HepG2 (cell line): ENCODE measurements around the gene SNX22. TPM values are rescaled to one million over a fixed set of nuclear protein-coding genes. Genes with fewer than 3 reads are reported as not detected.
A peak's percentile ranks its signal among the peaks of the same experiment; 100 is the strongest.

Experiments used
- BCL6 ChIP-seq: IDR thresholded peaks from 2 replicates; pipeline ENCODE4 v1.6.1; 2016; ENCODE audit warnings: missing genetic modification reagents, missing compliant biosample characterization
- EED ChIP-seq: sonication (generic); formaldehyde crosslinking; IDR thresholded peaks from 2 replicates; pipeline ENCODE4 v1.5.0; 2020; ENCODE audit warnings: mild to moderate bottlenecking, missing genetic modification reagents
- KAT8 ChIP-seq: IDR thresholded peaks from 2 replicates; pipeline ENCODE4 v1.6.1; 2016; ENCODE audit warnings: missing genetic modification reagents, missing compliant biosample characterization
- KLF11 ChIP-seq: IDR thresholded peaks from 2 replicates; pipeline ENCODE4 v1.6.1; 2016; ENCODE audit warnings: missing compliant biosample characterization
- PAF1 ChIP-seq: IDR thresholded peaks from 2 replicates; pipeline ENCODE4 v1.6.1; 2016; ENCODE audit warnings: missing genetic modification reagents, missing compliant biosample characterization
- SSRP1 ChIP-seq: IDR thresholded peaks from 2 replicates; pipeline ENCODE4 v1.6.1; 2016; ENCODE audit warnings: control low read depth
- ZNF101 ChIP-seq: sonication (generic); formaldehyde crosslinking; IDR thresholded peaks from 2 replicates; pipeline ENCODE4 v1.4.0; 2020; ENCODE audit warnings: mild to moderate bottlenecking, low read depth, missing genetic modification reagents, borderline replicate concordance
- ZNF232 ChIP-seq: sonication (generic); formaldehyde crosslinking; IDR thresholded peaks from 2 replicates; pipeline ENCODE4 v1.4.0; 2020; ENCODE audit warnings: missing genetic modification reagents, borderline replicate concordance
- ZNF256 ChIP-seq: sonication (generic); formaldehyde crosslinking; conservative IDR thresholded peaks from 2 replicates; pipeline ENCODE4 v1.4.0; 2020; ENCODE audit warnings: missing genetic modification reagents
- polyA plus RNA-seq, 8 experiments: library from polyadenylated mRNA; depleted of rRNA in 3 of 8; stranded (reverse) in 7 of 8; unstranded in 1 of 8; fragments of >200 nt; fragmentation: Illumina TruSeq in 4 of 8; extraction: Trizol in 4 of 8; gene quantifications; 2 replicates each; pipeline versions ENCODE4 v1.2.1 to v1.2.3, GENCODE V29; 2011 to 2016; ENCODE audit warnings: low read depth in 4 of 8, missing spikeins in 1 of 8, mixed read lengths in 1 of 8; ENCODE audit not compliant: insufficient read depth in 1 of 8
- total RNA-seq, 5 experiments: library from RNA; depleted of rRNA; stranded (reverse); fragments of >200 nt; fragmentation: Illumina TruSeq; extraction: Trizol; gene quantifications; 2 replicates each; pipeline ENCODE4 v1.2.3, GENCODE V29; 2016; ENCODE audit warnings: low read depth in 1 of 5
- TF ChIP-seq, protein P1 (sequence below): sonication (generic); formaldehyde crosslinking; IDR thresholded peaks from 2 replicates; pipeline ENCODE4 v1.8.0; 2022; ENCODE audit warnings: mild to moderate bottlenecking, missing genetic modification reagents, moderate library complexity
- TF ChIP-seq, protein P2 (sequence below): sonication (generic); formaldehyde crosslinking; IDR thresholded peaks from 2 replicates; pipeline ENCODE4 v1.4.0; 2020; ENCODE audit warnings: missing genetic modification reagents, borderline replicate concordance
- TF ChIP-seq, protein P3 (sequence below): sonication (generic); formaldehyde crosslinking; IDR thresholded peaks from 2 replicates; pipeline ENCODE4 v1.4.0; 2020; ENCODE audit warnings: missing genetic modification reagents
- TF ChIP-seq, protein P4 (sequence below): sonication (generic); formaldehyde crosslinking; conservative IDR thresholded peaks from 2 replicates; pipeline ENCODE4 v1.8.0; 2022; ENCODE audit warnings: mild to moderate bottlenecking, moderate library complexity, missing genetic modification reagents
- TF ChIP-seq, protein P5 (sequence below): sonication (generic); formaldehyde crosslinking; IDR thresholded peaks from 2 replicates; pipeline ENCODE4 v1.4.0; 2020; ENCODE audit warnings: mild to moderate bottlenecking, missing genetic modification reagents
- TF ChIP-seq, protein P6 (sequence below): sonication (generic); formaldehyde crosslinking; IDR thresholded peaks from 2 replicates; pipeline ENCODE4 v1.4.0; 2020; ENCODE audit warnings: mild to moderate bottlenecking, missing genetic modification reagents
- TF ChIP-seq, protein P7 (sequence below): IDR thresholded peaks from 2 replicates; pipeline ENCODE4 v1.6.1; 2016; ENCODE audit warnings: missing genetic modification reagents, missing compliant biosample characterization

Gene SNX22
- total and polyA plus RNA-seq, 2 of the 13 experiments (the other 11 are each of a cell fraction or from before 2014, with no cell fraction given), result 2.3 to 5.5 TPM

DNA sequence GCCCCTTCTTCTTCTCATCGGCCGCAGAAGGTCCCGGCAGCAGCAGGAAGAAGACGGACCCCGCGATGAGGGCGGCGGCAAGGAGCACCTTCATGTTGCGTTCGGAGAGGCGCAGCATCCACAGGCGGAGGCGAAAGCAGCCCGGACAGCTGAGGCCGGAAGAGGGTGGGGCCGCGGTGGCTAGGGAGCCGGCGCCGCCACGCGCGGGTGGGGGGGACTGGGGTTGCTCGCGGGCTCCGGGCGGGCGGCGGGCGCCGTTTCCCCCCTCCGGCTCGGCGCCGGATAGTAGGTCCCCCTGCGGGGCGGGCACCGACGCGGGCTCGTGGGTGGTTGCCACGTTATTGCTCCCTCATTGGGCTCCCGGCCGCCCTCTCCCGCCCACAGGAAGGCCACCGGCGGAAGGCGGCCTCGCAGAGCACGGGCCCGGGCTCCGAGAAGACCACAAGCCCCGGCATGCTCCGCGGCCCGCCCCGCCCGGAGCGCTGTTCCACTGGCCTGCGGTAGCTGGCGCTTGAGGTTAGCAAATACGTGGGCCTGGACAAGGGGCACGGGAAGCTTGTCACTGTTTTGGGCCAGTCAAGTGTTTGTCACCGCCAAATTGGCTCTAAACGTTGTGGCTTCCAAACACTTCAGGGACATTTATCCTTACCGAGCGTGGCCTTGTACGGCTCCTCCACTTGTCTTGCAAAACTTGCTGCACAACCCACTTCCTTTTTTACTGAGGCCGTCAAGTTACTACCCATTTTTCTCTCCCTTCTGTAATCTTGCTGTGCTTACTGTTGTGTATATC lies 11.5 kb downstream of the SNX22 start, which contains the start of gene PPIB (continued):
- TF ChIP-seq, protein P1, sequence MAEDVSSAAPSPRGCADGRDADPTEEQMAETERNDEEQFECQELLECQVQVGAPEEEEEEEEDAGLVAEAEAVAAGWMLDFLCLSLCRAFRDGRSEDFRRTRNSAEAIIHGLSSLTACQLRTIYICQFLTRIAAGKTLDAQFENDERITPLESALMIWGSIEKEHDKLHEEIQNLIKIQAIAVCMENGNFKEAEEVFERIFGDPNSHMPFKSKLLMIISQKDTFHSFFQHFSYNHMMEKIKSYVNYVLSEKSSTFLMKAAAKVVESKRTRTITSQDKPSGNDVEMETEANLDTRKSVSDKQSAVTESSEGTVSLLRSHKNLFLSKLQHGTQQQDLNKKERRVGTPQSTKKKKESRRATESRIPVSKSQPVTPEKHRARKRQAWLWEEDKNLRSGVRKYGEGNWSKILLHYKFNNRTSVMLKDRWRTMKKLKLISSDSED (CRISPR knock-in tag), result no peak
- TF ChIP-seq, protein P2, sequence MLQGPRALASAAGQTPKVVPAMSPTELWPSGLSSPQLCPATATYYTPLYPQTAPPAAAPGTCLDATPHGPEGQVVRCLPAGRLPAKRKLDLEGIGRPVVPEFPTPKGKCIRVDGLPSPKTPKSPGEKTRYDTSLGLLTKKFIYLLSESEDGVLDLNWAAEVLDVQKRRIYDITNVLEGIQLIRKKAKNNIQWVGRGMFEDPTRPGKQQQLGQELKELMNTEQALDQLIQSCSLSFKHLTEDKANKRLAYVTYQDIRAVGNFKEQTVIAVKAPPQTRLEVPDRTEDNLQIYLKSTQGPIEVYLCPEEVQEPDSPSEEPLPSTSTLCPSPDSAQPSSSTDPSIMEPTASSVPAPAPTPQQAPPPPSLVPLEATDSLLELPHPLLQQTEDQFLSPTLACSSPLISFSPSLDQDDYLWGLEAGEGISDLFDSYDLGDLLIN (CRISPR knock-in tag), result no peak; the same call in 1 of the 2 replicates
- TF ChIP-seq, protein P3, sequence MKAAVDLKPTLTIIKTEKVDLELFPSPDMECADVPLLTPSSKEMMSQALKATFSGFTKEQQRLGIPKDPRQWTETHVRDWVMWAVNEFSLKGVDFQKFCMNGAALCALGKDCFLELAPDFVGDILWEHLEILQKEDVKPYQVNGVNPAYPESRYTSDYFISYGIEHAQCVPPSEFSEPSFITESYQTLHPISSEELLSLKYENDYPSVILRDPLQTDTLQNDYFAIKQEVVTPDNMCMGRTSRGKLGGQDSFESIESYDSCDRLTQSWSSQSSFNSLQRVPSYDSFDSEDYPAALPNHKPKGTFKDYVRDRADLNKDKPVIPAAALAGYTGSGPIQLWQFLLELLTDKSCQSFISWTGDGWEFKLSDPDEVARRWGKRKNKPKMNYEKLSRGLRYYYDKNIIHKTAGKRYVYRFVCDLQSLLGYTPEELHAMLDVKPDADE (CRISPR knock-in tag), result no peak
- TF ChIP-seq, protein P4, sequence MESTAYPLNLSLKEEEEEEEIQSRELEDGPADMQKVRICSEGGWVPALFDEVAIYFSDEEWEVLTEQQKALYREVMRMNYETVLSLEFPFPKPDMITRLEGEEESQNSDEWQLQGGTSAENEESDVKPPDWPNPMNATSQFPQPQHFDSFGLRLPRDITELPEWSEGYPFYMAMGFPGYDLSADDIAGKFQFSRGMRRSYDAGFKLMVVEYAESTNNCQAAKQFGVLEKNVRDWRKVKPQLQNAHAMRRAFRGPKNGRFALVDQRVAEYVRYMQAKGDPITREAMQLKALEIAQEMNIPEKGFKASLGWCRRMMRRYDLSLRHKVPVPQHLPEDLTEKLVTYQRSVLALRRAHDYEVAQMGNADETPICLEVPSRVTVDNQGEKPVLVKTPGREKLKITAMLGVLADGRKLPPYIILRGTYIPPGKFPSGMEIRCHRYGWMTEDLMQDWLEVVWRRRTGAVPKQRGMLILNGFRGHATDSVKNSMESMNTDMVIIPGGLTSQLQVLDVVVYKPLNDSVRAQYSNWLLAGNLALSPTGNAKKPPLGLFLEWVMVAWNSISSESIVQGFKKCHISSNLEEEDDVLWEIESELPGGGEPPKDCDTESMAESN (CRISPR knock-in tag), result peak; percentile 62; the same call in 1 of the 2 replicates
- TF ChIP-seq KAT8 (CRISPR knock-in tag), result peak; percentile 77
- TF ChIP-seq ZNF232 (CRISPR knock-in tag), result no peak; the same call in 1 of the 2 replicates
- no peak for TF ChIP-seq ZNF101 (CRISPR knock-in tag)
- TF ChIP-seq KLF11, result no peak
- no peak; the same call in 1 of the 2 replicates for TF ChIP-seq ZNF256 (CRISPR knock-in tag)
- TF ChIP-seq EED (CRISPR knock-in tag), result peak; percentile 75; the same call in 1 of the 2 replicates
- 0 out of 2 replicates have a peak, but pooled peaks have one; percentile 6 for TF ChIP-seq BCL6 (CRISPR knock-in tag)
- no peak for TF ChIP-seq PAF1 (CRISPR knock-in tag)
- TF ChIP-seq, protein P5, sequence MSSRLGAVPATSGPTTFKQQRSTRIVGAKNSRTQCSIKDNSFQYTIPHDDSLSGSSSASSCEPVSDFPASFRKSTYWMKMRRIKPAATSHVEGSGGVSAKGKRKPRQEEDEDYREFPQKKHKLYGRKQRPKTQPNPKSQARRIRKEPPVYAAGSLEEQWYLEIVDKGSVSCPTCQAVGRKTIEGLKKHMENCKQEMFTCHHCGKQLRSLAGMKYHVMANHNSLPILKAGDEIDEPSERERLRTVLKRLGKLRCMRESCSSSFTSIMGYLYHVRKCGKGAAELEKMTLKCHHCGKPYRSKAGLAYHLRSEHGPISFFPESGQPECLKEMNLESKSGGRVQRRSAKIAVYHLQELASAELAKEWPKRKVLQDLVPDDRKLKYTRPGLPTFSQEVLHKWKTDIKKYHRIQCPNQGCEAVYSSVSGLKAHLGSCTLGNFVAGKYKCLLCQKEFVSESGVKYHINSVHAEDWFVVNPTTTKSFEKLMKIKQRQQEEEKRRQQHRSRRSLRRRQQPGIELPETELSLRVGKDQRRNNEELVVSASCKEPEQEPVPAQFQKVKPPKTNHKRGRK (CRISPR knock-in tag), result no peak
- no peak for TF ChIP-seq SSRP1 (CRISPR knock-in tag)
- TF ChIP-seq, protein P6, sequence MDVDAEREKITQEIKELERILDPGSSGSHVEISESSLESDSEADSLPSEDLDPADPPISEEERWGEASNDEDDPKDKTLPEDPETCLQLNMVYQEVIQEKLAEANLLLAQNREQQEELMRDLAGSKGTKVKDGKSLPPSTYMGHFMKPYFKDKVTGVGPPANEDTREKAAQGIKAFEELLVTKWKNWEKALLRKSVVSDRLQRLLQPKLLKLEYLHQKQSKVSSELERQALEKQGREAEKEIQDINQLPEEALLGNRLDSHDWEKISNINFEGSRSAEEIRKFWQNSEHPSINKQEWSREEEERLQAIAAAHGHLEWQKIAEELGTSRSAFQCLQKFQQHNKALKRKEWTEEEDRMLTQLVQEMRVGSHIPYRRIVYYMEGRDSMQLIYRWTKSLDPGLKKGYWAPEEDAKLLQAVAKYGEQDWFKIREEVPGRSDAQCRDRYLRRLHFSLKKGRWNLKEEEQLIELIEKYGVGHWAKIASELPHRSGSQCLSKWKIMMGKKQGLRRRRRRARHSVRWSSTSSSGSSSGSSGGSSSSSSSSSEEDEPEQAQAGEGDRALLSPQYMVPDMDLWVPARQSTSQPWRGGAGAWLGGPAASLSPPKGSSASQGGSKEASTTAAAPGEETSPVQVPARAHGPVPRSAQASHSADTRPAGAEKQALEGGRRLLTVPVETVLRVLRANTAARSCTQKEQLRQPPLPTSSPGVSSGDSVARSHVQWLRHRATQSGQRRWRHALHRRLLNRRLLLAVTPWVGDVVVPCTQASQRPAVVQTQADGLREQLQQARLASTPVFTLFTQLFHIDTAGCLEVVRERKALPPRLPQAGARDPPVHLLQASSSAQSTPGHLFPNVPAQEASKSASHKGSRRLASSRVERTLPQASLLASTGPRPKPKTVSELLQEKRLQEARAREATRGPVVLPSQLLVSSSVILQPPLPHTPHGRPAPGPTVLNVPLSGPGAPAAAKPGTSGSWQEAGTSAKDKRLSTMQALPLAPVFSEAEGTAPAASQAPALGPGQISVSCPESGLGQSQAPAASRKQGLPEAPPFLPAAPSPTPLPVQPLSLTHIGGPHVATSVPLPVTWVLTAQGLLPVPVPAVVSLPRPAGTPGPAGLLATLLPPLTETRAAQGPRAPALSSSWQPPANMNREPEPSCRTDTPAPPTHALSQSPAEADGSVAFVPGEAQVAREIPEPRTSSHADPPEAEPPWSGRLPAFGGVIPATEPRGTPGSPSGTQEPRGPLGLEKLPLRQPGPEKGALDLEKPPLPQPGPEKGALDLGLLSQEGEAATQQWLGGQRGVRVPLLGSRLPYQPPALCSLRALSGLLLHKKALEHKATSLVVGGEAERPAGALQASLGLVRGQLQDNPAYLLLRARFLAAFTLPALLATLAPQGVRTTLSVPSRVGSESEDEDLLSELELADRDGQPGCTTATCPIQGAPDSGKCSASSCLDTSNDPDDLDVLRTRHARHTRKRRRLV, result no peak
- TF ChIP-seq, protein P7, sequence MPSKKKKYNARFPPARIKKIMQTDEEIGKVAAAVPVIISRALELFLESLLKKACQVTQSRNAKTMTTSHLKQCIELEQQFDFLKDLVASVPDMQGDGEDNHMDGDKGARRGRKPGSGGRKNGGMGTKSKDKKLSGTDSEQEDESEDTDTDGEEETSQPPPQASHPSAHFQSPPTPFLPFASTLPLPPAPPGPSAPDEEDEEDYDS, result peak; percentile 50
